GM13977 (cell line): ENCODE data around the gene PRKAR1B.

Experiments used
- DNase-seq: peaks from one replicate; pipeline ENCODE4 v3.0.0; 2012; ENCODE audit warnings: low spot score
- in situ Hi-C: fragments of 300-500 bp; cut with MboI; formaldehyde crosslinking; loops from one replicate; pipeline ENCODE4 v1.12.0; 2022; ENCODE audit warnings: low sequenced_read_pairs, low pct_unique_long_range_greater_than_20kb, mixed read lengths, inconsistent platforms; ENCODE audit not compliant: unreplicated experiment
- TF ChIP-seq, protein P1 (sequence below): IDR thresholded peaks from 2 replicates; pipeline ENCODE4 v1.5.1; 2012; ENCODE audit warnings: mild to moderate bottlenecking, control low read depth; ENCODE audit not compliant: insufficient read depth; ENCODE audit errors: extremely low read depth, missing control alignments

PRKAR1B gene

DNA sequence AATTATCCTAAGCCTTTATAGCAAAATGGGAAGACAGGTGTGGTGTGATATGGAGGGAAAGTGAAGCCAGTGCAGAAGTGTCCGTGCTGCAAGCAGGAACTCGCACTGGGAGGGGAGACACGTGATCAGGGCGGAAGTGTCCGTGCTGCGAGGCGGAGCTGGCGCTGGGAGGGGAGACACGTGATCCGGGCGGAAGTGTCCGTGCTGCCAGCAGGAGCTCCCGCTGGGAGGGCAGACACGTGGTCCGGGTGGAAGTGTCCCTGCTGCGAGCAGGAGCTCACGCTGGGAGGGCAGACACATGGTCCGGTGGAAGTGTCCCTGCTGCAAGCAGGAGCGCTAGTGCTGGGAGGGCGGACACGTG, 40.5 kb upstream of the PRKAR1B start:
- in situ Hi-C loops: no loop called here
- DNase-seq: no peak
- TF ChIP-seq, protein P1, sequence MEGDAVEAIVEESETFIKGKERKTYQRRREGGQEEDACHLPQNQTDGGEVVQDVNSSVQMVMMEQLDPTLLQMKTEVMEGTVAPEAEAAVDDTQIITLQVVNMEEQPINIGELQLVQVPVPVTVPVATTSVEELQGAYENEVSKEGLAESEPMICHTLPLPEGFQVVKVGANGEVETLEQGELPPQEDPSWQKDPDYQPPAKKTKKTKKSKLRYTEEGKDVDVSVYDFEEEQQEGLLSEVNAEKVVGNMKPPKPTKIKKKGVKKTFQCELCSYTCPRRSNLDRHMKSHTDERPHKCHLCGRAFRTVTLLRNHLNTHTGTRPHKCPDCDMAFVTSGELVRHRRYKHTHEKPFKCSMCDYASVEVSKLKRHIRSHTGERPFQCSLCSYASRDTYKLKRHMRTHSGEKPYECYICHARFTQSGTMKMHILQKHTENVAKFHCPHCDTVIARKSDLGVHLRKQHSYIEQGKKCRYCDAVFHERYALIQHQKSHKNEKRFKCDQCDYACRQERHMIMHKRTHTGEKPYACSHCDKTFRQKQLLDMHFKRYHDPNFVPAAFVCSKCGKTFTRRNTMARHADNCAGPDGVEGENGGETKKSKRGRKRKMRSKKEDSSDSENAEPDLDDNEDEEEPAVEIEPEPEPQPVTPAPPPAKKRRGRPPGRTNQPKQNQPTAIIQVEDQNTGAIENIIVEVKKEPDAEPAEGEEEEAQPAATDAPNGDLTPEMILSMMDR: no peak

DNA sequence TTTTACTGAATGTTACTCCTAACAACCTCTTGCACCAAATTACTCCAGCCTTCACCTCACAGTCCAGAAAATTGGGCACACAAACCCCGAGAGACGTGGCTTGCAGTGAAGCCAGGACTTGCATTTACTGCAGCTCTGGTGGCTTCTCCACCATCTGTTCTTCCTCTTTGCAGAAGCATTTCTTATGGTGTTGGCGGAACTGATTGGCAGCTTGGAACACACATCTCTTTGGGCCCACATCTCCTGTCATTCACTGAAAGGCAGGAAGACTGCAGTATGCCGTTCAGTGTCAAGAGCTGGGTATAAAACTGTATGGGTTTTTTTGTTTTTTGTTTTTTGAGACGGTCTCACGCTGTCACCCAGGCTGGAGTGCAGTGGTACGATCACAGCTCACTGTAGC, 38.3 kb upstream of the PRKAR1B start:
- no peak for DNase-seq
- TF ChIP-seq, protein P1: no peak
- in situ Hi-C loops: no loop called here

DNA sequence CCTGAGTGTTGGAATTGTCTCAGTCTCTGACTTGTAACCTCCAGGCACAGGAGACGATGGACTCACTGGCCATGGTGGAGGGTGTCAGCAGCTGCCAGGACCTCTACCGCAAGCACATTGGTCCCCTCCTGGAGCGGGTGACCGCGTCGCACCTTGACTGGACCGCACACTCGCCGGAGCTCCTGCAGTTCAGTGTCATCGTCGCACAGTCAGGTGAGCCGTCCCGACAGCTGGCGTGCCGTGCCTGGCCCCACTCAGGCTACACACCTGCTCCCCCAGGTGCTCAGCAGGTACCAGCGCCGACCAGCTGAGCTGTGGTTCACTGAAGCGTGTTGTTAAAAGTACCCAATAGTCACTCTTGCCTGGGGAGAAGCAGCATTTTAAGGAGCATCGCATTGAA, 36.7 kb upstream of the PRKAR1B start:
- DNase-seq: no peak
- in situ Hi-C loops: no loop called here
- TF ChIP-seq, protein P1: no peak

DNA sequence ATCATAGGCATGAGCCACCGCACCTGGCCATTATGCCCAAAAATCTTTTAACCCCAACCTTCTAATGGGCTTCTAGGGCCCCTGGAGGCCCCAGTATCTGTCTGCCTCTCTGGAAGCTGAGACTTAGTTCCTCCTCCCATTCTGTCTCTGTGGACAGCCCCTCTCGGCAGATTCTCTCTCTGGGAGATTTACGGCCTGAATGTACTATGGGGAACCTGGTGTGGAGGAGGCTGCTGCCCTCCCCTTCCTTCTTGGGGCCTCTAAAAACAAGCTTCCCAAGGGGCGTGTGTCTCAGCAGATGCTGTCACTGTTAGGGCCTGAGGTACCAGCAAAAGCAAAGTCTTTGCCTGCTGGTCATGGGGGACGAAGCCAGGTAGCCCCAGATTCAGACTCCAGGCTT, 35.8 kb upstream of the PRKAR1B start:
- TF ChIP-seq, protein P1: no peak
- in situ Hi-C loops: no loop called here
- DNase-seq: no peak

DNA sequence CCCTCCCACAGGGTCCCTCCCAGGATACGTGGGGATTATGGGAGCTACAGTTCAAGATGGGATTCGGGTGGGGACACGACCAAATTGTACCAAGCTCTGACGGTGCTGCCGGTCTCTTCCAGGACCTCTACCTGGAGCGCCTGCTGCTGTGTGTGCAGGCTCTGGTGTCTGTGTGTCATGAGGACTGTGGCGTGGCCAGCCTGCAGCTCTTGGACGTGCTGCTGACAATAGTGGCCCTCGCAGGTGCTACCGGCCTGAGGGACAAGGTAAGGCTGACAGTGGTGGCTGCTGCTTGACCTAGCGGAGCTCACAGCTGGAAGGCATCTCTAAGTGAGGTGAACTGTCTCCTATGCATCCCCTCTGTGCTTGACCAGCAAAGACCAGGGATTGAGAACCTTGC, 34.5 kb upstream of the PRKAR1B start:
- no peak for DNase-seq
- in situ Hi-C loops: no loop called here
- TF ChIP-seq, protein P1: no peak

DNA sequence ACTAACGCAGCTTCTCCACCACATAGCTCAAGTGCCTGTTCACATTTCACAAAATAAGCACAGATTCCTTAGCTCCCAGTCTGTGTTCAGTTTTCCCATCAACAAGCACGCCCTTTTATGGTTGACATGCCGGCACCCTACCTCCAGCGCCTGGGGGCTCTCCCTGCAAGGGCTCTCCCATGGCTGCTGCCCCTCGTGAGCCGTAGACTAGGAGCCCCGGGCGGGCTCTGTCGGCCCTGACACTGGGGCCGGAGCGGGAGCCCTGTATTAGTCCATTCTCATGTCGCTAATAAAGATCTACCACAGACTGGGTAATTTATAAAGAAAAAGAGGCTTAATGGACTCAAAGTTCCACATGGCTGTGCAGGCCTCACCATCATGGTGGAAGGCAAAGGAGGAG, 34.0 kb upstream of the PRKAR1B start:
- TF ChIP-seq, protein P1: no peak
- in situ Hi-C loops: no loop called here
- no peak for DNase-seq

DNA sequence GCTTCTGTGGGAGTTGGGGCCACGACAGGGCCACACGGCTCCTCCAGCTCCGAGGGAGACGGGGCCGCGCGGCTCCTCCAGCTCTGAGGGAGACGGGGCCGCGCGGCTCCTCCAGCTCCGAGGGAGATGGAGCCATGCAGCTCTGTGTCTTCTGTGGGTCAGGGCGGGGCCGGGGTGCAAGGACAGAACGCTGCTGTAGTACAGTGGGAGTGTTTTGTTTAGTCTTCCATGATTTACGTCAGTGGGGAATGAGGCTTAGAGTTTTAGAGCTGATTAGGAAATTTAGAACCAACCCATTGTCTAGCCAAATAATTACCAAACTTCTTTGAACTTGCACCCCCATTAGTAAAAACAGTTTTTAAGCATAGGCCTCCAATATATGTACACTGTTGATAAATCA, 32.9 kb upstream of the PRKAR1B start:
- TF ChIP-seq, protein P1: no peak
- in situ Hi-C loops: no loop called here
- DNase-seq: no peak
